DOHH2 (cell line): ENCODE results near the gene PGAP2.

ENCODE experiments used
- EZH2phosphoT487 ChIP-seq: fragments of 200-600 bp; sonication (generic); IDR thresholded peaks from 2 replicates; pipeline ENCODE4 v1.6.1; 2017; ENCODE audit warnings: borderline replicate concordance, mild to moderate bottlenecking, antibody characterized with exemption, low read length, moderate library complexity, mixed read lengths
- TF ChIP-seq, protein P1 (sequence below): fragments of 200-600 bp; sonication (generic); IDR thresholded peaks from one replicate; pipeline ENCODE4 v1.5.1; 2014; ENCODE audit warnings: antibody characterized with exemption, mild to moderate bottlenecking, low read depth, low read length; ENCODE audit not compliant: poor library complexity, severe bottlenecking

DNA sequence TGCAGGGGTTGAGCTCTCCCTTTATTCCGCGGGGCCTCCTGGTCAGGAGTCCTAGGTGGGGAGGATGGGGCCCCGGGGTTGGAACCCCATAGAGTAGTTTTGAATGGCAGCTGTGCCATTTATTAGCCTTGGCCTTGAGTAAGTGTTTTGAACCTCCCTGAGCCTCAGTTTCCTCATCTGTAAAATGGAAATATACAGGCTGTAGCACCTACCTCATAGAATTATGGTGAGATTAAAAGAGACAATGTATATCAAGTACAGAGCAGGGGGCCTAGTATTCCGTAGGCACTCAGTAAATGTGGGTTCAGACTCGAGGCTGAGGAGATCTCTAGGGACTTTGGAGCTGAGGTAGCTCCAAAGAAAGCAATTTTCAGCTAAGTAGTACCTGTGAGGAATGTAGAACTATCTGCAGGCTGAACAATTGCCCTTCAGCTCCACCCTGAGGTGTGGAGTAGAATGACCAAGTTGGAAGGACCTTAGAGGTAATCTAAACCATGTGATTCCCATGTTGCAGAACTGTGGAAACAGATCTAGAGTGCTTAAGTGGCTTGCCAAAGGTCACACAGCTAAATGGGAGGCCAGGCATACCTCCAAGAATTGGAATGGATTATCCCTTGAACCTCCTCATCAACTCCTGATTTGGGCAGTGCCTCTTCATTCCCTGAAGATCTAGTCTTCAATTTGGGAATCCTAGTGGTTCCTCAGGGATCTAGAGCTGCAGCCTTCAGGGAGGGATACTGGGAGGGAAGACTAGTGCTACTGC, 682 bp downstream of the PGAP2 start:
- TF ChIP-seq, protein P1, sequence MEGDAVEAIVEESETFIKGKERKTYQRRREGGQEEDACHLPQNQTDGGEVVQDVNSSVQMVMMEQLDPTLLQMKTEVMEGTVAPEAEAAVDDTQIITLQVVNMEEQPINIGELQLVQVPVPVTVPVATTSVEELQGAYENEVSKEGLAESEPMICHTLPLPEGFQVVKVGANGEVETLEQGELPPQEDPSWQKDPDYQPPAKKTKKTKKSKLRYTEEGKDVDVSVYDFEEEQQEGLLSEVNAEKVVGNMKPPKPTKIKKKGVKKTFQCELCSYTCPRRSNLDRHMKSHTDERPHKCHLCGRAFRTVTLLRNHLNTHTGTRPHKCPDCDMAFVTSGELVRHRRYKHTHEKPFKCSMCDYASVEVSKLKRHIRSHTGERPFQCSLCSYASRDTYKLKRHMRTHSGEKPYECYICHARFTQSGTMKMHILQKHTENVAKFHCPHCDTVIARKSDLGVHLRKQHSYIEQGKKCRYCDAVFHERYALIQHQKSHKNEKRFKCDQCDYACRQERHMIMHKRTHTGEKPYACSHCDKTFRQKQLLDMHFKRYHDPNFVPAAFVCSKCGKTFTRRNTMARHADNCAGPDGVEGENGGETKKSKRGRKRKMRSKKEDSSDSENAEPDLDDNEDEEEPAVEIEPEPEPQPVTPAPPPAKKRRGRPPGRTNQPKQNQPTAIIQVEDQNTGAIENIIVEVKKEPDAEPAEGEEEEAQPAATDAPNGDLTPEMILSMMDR, result peak; percentile 69
- TF ChIP-seq EZH2phosphoT487, result no peak
